ENCODE data around the gene LTV1. TPM values are rescaled to one million over a fixed set of nuclear protein-coding genes. Genes with fewer than 3 reads are reported as not detected.

Gene LTV1
- total and polyA plus RNA-seq, 2 of the 8 experiments (the other 6 are each of a cell fraction or from before 2014, with no cell fraction given), result 8.0 to 46.9 TPM

- Histone ChIP-seq H2AK5ac (ENCODE audit: low read depth, low read length) (no peak overlapping the region), H3K9me3 (ENCODE audit: insufficient read depth in 2 of 2, low read depth in 1 of 2, low read length in 1 of 2) (no peaks in the 10 kb centered on the region), H2BK20ac (ENCODE audit: low read length) (no peak overlapping the region), H3K18ac (ENCODE audit: extremely low read depth, low read length) (no peak overlapping the region), H3K4me1 (replicated peaks in 1 of 4; ENCODE audit: control insufficient read depth in 3 of 4, insufficient read depth in 4 of 4, low read length in 3 of 4) (no peaks in the 10 kb centered on the region), H3K14ac (ENCODE audit: insufficient read length) (no peak overlapping the region), H2BK5ac (ENCODE audit: low read depth, low read length) (no peak overlapping the region), H3K23me2 (ENCODE audit: low read depth, low read length) (no peaks in the 10 kb centered on the region), H3K4me2 (ENCODE audit: insufficient read depth in 1 of 2, low read depth in 2 of 2, low read length in 2 of 2) (no peak overlapping the region), H3K36me3 (ENCODE audit: control insufficient read depth in 2 of 4, insufficient read depth in 4 of 4, low read length in 3 of 4) (peaks cover 0 to 22% (median 0%) of the 10 kb centered on the region in 4 experiments; a peak in 1 of 8 replicates), H2BK12ac (ENCODE audit: low read depth, low read length) (no peak overlapping the region), H3K23ac (ENCODE audit: insufficient read length) (no peak overlapping the region), H3K4ac (replicated peaks; ENCODE audit: insufficient read length, low read depth, low read length) (no peak overlapping the region), H4K8ac (ENCODE audit: extremely low read depth, insufficient read depth, low read length) (no peak overlapping the region), H3K4me3 (ENCODE audit: extremely low read depth in 1 of 4, insufficient read depth in 2 of 4, low read depth in 3 of 4, low read length in 4 of 4) (no peak overlapping the region), H3K27me3 (replicated peaks in 1 of 4; ENCODE audit: control insufficient read depth in 3 of 4, extremely low read depth in 1 of 4, insufficient read depth in 3 of 4, low read length in 3 of 4) (no peaks in the 10 kb centered on the region), H4K91ac (replicated peaks; ENCODE audit: insufficient read length, low read length) (no peak overlapping the region), H4K5ac (ENCODE audit: insufficient read length, low read depth, low read length) (no peak overlapping the region), H3K56ac (replicated peaks; ENCODE audit: insufficient read length, low read depth, low read length) (no peak overlapping the region), H3K79me2 (ENCODE audit: control insufficient read depth in 1 of 2, insufficient read depth in 2 of 2, low read length in 2 of 2) (no peaks in the 10 kb centered on the region), H2BK15ac (ENCODE audit: low read length) (no peak overlapping the region), H2BK120ac (replicated peaks; ENCODE audit: low read depth, low read length) (no peak overlapping the region), H3K27ac (ENCODE audit: low read depth, low read length) (no peak overlapping the region), H4K20me1 (replicated peaks in 1 of 2; ENCODE audit: control insufficient read depth in 1 of 2, insufficient read depth in 2 of 2, low read length in 2 of 2) (no peaks in the 10 kb centered on the region), H3K9ac (replicated peaks in 1 of 4; ENCODE audit: extremely low read depth in 1 of 4, low read depth in 3 of 4, low read length in 3 of 4) (no peak overlapping the region), H3K79me1 (ENCODE audit: low read depth, low read length) (no peaks in the 10 kb centered on the region), H2AFZ (ENCODE audit: low read length) (no peak overlapping the region)
- TF ChIP-seq GABPA (IDR thresholded peaks at IDR 0.05; ENCODE audit: borderline replicate concordance, insufficient read depth, low read length), result no peak
- TF ChIP-seq POU5F1 (IDR thresholded peaks at IDR 0.05; ENCODE audit: low read depth, low read length), result no peak
- no peak for TF ChIP-seq MAFK (IDR thresholded peaks at IDR 0.05; ENCODE audit: low read depth, low read length)
- FAIRE-seq, result peak; percentile 32
- POLR2A ChIA-PET (ENCODE audit: partially characterized antibody), result interaction anchor here (1.2 to 2.8 kb wide), 2 partner anchors 14 to 19 kb away, joined by 3 to 12 read pairs; partner anchors contain the start of gene LTV1
- DNase-seq (ENCODE audit: low read depth in 1 of 2, low spot score in 2 of 2), result no peak
- CTCF ChIA-PET (ENCODE audit: partially characterized antibody), result interaction anchor here (0.9 kb wide), 1 partner anchor 14 kb away, joined by 3 read pairs; no protein-coding TSS in a partner anchor
- 89% methylated on average over 6 of the region's 6 CpGs; no CpG with 5 or more reads in 1 of the 2 experiments for WGBS, 2 experiments (ENCODE audit: extremely low coverage in 1 of 2, insufficient coverage in 1 of 2, insufficient read length in 1 of 2, insufficient replicate concordance in 2 of 2, low coverage in 1 of 2, low lambda C conversion rate in 2 of 2, missing lambda C conversion rate in 1 of 2)
Observed at GRCh38 chr6:143823548-143823947, 19.6 kb upstream of the LTV1 start.

Data from H1 (cell line).